Transverse colon (tissue), 4 donors: ENCODE data around the gene THEM4.

Experiments used
- POLR2A ChIP-seq: fragments of 450-650 bp; IDR thresholded peaks from one replicate; pipeline ENCODE4 v1.6.1; 2016; ENCODE audit warnings: antibody characterized with exemption, mild to moderate bottlenecking, moderate library complexity
- POLR2AphosphoS5 ChIP-seq, 3 donors: sonication (generic); formaldehyde crosslinking; IDR thresholded peaks; one replicate each; pipeline ENCODE4 v1.6.1; 2016; ENCODE audit warnings: antibody characterized with exemption in 3 of 3
- TF ChIP-seq, protein P1 (sequence below), 5 experiments: fragments of 200-600 bp in 3 of 5; fragments of 450-650 bp in 2 of 5; sonication (generic) in 3 of 5; IDR thresholded peaks; 1 replicate in 2 of 5; 2 replicates in 3 of 5; pipeline ENCODE4 v1.5.1; 2016 to 2017; ENCODE audit warnings: antibody characterized with exemption in 5 of 5, inconsistent platforms in 3 of 5, mild to moderate bottlenecking in 2 of 5, moderate library complexity in 1 of 5

DNA sequence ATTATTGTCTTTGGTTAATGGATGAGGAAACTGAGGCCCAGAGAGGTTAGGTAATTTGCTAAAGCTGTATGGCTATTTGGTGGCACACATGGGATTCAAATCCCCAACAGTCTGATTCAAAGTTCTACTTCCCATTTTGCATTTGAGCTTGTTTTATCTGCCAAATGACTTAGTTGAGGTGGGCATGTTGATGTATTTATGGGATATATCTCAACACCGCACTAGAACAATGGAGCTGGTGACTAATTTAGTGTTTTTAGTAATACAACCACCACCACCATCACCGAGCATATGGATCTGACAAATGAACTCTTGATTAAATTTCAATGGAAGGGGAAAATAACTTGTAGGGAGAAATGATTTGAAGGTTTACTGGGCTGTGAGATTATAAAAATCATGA lies 26.8 kb downstream of the THEM4 start:
- TF ChIP-seq, protein P1, sequence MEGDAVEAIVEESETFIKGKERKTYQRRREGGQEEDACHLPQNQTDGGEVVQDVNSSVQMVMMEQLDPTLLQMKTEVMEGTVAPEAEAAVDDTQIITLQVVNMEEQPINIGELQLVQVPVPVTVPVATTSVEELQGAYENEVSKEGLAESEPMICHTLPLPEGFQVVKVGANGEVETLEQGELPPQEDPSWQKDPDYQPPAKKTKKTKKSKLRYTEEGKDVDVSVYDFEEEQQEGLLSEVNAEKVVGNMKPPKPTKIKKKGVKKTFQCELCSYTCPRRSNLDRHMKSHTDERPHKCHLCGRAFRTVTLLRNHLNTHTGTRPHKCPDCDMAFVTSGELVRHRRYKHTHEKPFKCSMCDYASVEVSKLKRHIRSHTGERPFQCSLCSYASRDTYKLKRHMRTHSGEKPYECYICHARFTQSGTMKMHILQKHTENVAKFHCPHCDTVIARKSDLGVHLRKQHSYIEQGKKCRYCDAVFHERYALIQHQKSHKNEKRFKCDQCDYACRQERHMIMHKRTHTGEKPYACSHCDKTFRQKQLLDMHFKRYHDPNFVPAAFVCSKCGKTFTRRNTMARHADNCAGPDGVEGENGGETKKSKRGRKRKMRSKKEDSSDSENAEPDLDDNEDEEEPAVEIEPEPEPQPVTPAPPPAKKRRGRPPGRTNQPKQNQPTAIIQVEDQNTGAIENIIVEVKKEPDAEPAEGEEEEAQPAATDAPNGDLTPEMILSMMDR (IDR thresholded peaks at IDR 0.05), result no peak
- no peak for TF ChIP-seq POLR2A
- no peak for TF ChIP-seq POLR2AphosphoS5 (IDR thresholded peaks at IDR 0.05)
